SJSA1 (cell line): ENCODE measurements around the gene BIRC6. TPM values are rescaled to one million over a fixed set of nuclear protein-coding genes. Genes with fewer than 3 reads are reported as not detected.
A peak's percentile ranks its signal among the peaks of the same experiment; 100 is the strongest.

Source experiments
- DNase-seq, 2 experiments: peaks; one replicate each; pipeline ENCODE4 v3.0.0-alpha.2; 2015 to 2020; ENCODE audit warnings: low spot score in 2 of 2, low read depth in 1 of 2
- H3K27ac ChIP-seq: fragments of 250-450 bp; sonication (Bioruptor Pico); 2 replicates; pipeline ENCODE4 v1.5.1; 2020; ENCODE audit warnings: mild to moderate bottlenecking, moderate library complexity
- H3K27me3 ChIP-seq: fragments of 250-450 bp; sonication (Bioruptor Pico); replicated peaks from 2 replicates; pipeline ENCODE4 v1.5.1; 2020; ENCODE audit warnings: mild to moderate bottlenecking, moderate library complexity
- H3K36me3 ChIP-seq: fragments of 250-450 bp; sonication (Bioruptor Pico); 2 replicates; pipeline ENCODE4 v1.5.1; 2020; ENCODE audit warnings: mild to moderate bottlenecking
- H3K4me1 ChIP-seq: fragments of 250-450 bp; sonication (Bioruptor Pico); replicated peaks from 2 replicates; pipeline ENCODE4 v1.6.1; 2021; ENCODE audit warnings: mild to moderate bottlenecking
- H3K4me3 ChIP-seq: fragments of 250-450 bp; sonication (Bioruptor Pico); 2 replicates; pipeline ENCODE4 v1.5.1; 2020; ENCODE audit warnings: mild to moderate bottlenecking
- H3K9me3 ChIP-seq: fragments of 250-450 bp; sonication (Bioruptor Pico); replicated peaks from 2 replicates; pipeline ENCODE4 v1.5.1; 2020; ENCODE audit warnings: mild to moderate bottlenecking
- total RNA-seq: library from RNA; depleted of rRNA; stranded (reverse); fragments of >200 nt; shearing (Covaris generic); gene quantifications from 2 replicates; pipeline ENCODE4 v1.2.3, GENCODE V29; 2014

The BIRC6 gene
- total RNA-seq, 1 experiment from 2014 or later, result 68.4 TPM

DNA sequence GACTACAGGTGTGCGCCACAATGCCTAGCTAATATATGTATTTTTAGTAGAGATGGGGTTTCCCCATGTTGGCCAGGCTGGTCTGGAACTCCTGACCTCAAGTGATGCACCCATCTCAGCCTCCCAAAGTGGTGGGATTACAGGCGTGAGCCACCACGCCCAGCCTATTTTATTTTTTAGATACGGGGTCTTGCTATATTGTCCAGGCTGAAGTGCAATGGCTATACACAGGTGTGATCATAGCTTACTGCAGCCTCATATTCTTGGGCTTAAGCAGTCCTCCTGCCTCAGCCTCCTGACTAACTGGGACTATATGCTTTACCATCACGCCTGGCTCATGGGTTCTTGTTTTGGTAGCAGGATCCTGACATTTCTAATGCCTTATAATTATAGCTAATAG lies 42.4 kb downstream of the BIRC6 start:
- no peaks in the 10 kb centered on the region for H3K9me3 ChIP-seq
- H3K4me3 ChIP-seq, result no peak overlapping the region
- DNase-seq, result no peak
- no peak overlapping the region for H3K27ac ChIP-seq
- no peaks in the 10 kb centered on the region for H3K27me3 ChIP-seq
- peaks cover 55% of the 10 kb centered on the region for H3K36me3 ChIP-seq
- no peaks in the 10 kb centered on the region for H3K4me1 ChIP-seq

DNA sequence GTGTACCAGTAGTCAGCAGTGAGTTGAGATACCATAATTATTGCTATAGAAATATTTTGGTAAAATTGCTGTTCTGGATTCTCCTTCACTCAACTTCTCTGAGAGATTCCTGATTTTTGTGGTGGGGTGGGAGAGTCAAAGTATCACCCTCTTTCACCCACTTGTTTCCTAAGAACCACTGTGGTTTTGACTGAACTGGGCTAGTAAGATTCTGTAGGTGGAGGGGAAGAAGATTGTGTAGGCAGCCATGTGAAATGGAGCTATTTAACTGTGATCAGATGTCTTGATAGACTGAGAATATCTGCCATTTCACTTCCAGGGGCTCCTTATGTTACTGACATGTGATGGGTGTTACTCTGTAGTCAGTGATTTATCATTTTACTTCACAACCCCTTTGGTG lies 45.3 kb downstream of the BIRC6 start:
- no peaks in the 10 kb centered on the region for H3K4me1 ChIP-seq
- no peak overlapping the region for H3K27ac ChIP-seq
- no peak for DNase-seq
- no peaks in the 10 kb centered on the region for H3K27me3 ChIP-seq
- peaks cover 55% of the 10 kb centered on the region for H3K36me3 ChIP-seq
- no peaks in the 10 kb centered on the region for H3K9me3 ChIP-seq
- no peak overlapping the region for H3K4me3 ChIP-seq

DNA sequence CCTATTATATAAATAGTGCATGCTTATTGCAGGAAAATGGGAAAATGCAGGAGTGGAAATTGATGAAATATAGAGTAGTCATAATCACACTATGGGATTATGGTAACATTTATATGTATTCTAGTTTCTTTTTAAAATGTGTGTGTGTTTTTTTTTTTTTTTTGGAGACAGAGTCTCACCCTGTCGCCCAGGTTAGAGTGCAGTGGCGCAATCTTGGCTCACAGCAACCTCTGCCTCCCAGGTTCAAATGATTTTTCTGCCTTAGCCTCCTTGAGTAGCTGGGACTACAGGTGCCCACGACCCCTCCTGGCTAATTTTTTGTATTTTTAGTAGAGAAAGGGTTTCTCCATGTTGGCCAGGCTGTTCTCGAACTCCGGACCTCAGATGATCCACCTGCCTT lies 47.0 kb downstream of the BIRC6 start:
- Histone ChIP-seq H3K27me3 (no peaks in the 10 kb centered on the region), H3K4me1 (no peaks in the 10 kb centered on the region), H3K4me3 (no peak overlapping the region), H3K27ac (no peak overlapping the region), H3K9me3 (no peaks in the 10 kb centered on the region), H3K36me3 (peaks cover 60% of the 10 kb centered on the region)
- no peak for DNase-seq

DNA sequence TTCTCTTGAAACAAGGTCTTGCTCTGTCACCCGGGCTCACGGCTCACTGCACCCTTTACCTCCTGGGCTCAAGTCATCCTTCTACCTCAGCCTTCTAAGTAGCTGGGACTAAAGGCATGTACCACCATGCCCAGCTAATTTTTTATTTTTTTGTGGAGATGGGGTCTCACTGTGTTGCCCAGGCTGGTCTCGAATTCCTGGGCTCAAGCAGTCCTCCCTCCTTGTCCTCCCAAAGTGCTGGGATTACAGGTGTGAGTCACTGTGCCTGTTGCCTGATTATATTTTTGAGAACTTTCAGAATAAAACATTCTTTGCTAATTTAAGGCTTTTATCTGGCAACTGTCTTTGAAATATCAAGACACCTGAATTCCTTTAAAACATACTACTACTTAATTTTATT lies 47.9 kb downstream of the BIRC6 start:
- no peak overlapping the region for H3K4me3 ChIP-seq
- no peaks in the 10 kb centered on the region for H3K4me1 ChIP-seq
- H3K36me3 ChIP-seq, result peaks cover 63% of the 10 kb centered on the region
- no peak for DNase-seq
- no peaks in the 10 kb centered on the region for H3K27me3 ChIP-seq
- H3K9me3 ChIP-seq, result no peaks in the 10 kb centered on the region
- H3K27ac ChIP-seq, result no peak overlapping the region

DNA sequence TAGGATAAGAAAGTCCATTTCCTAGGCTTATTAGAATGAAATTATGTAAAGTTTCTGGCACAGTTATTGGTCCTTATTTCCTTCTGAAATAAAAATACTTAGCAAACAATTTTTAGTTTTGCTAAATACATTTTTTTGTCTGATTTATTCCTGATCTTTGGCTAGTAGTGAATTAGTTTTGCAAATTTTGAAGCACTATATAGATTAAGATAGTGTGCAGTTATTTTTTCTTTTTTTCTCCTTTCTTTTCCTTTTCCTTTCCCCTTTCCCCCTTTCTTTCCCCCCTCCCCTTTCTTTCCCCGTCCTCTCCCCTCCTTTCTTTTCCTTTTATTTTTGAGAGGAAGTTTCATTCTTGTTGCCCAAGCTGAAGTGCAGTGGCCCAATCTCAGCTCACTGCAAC lies 59.7 kb downstream of the BIRC6 start:
- H3K27me3 ChIP-seq, result no peaks in the 10 kb centered on the region
- no peaks in the 10 kb centered on the region; the same call in 1 of the 2 replicates for H3K9me3 ChIP-seq
- no peak overlapping the region for H3K27ac ChIP-seq
- no peak for DNase-seq
- peaks cover 40% of the 10 kb centered on the region for H3K36me3 ChIP-seq
- H3K4me1 ChIP-seq, result peaks cover 13% of the 10 kb centered on the region
- no peak overlapping the region for H3K4me3 ChIP-seq

DNA sequence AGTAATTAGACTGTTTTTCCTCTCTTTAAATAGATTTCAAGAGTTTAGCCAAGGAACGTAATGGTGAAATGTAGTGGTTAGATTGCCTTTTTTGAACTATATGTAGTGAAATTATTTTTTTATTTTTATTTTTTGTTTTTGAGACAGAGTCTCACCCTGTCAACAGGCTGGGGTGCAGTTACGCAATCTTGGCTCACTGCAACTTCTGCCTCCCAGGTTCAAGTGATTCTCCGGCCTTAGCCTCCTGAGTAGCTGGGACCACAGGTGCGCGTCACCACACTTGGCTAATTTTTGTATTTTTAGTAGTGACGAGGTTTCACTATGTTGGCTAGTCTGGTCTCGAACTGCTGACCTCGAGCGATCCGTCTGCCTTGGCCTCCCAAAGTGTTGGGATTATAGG lies 60.8 kb downstream of the BIRC6 start:
- DNase-seq, result no peak
- Histone ChIP-seq H3K36me3 (peaks cover 40% of the 10 kb centered on the region), H3K27ac (no peak overlapping the region), H3K4me3 (no peak overlapping the region), H3K27me3 (no peaks in the 10 kb centered on the region), H3K9me3 (no peaks in the 10 kb centered on the region; the same call in 1 of the 2 replicates), H3K4me1 (peaks cover 25% of the 10 kb centered on the region)

DNA sequence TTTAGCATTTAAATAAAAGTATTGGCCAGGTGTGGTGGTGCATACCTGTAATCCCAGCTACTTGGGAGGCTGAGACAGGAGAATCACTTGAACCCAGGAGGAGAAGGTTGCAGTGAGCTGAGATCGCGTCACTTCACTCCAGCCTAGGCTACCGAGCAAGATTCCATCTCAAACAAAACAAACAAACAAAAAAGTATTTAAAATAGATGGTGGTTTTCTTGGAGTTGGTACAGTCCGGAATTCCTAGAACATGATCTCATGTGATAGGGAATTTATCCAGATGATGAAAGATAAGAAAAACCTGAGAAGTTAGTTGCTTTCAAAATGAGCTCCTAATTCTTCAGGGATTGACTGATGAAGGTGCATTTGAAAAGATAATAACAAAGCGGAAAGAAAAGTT lies 62.0 kb downstream of the BIRC6 start:
- peak overlapping the region; percentile 41 for H3K27ac ChIP-seq
- H3K27me3 ChIP-seq, result no peaks in the 10 kb centered on the region
- DNase-seq, result peak; percentile 58 to 84
- no peaks in the 10 kb centered on the region; the same call in 1 of the 2 replicates for H3K9me3 ChIP-seq
- peaks cover 40% of the 10 kb centered on the region for H3K36me3 ChIP-seq
- peaks cover 28% of the 10 kb centered on the region for H3K4me1 ChIP-seq
- H3K4me3 ChIP-seq, result no peak overlapping the region

DNA sequence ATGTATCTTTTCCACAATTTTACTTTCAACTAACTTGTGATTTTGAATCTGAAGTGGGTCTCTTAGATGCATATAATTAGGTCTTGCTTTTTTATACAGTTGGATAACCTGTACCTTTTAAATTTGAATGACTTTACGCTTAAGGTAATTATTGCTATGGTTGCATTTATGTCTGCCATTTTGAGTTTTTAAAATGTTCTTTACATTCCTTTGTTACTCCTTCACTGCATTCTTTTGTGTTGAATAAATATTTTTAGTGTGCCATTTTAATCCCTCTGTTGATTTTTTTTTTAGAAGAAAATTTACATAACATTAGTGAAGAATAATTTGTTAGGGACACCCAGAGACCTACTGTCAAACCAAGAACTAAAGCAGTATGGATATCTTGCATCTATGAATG lies 65.3 kb downstream of the BIRC6 start:
- DNase-seq, result peak in 1 of 2 experiments; percentile 25
- peak overlapping the region; percentile 65 for H3K27ac ChIP-seq
- H3K27me3 ChIP-seq, result no peaks in the 10 kb centered on the region
- peaks cover 19% of the 10 kb centered on the region for H3K36me3 ChIP-seq
- H3K4me3 ChIP-seq, result no peak overlapping the region
- H3K4me1 ChIP-seq, result peaks cover 50% of the 10 kb centered on the region
- no peaks in the 10 kb centered on the region; the same call in 1 of the 2 replicates for H3K9me3 ChIP-seq

DNA sequence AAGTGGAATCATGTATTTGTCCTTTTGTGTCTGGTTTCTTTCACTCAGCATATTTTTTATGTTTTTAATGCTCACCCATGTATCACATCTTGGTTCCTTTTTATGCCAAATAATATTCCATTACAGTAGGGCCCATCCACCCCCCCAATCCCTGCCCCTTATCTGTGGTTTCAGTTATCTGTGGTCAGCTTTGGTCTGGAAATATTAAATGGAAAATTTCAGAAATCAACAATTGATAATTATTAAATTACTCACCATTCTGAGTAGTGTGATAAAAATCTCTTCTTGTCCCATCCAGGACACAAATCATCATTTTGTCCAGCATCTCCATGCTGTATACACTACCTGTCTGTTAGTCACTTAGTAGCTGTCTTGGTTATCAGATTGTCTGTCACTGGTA lies 66.7 kb downstream of the BIRC6 start:
- H3K27ac ChIP-seq, result no peak overlapping the region
- H3K36me3 ChIP-seq, result peaks cover 5% of the 10 kb centered on the region
- H3K4me1 ChIP-seq, result peaks cover 46% of the 10 kb centered on the region
- no peaks in the 10 kb centered on the region; the same call in 1 of the 2 replicates for H3K9me3 ChIP-seq
- H3K4me3 ChIP-seq, result no peak overlapping the region
- DNase-seq, result no peak
- no peaks in the 10 kb centered on the region for H3K27me3 ChIP-seq

DNA sequence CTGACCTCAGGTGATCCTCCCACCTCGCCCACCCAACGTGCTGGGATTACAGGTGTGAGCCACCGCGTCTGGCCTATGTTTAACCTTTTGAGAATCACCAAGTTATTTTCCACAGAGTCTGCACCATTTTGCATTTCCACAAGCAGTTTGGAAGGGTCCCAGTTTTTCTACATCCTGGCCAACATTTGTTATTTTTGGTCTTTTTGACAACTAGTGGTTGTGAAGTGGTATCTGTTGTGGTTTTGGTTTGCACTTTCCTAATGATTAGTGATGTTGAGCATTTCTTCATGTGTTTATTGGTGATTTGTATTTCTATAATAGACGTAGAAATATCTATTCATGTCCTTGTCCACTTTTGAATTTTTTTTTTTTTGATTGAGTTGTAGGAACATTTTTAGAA lies 67.9 kb downstream of the BIRC6 start:
- Histone ChIP-seq H3K27me3 (no peaks in the 10 kb centered on the region), H3K27ac (no peak overlapping the region), H3K36me3 (peaks cover 4% of the 10 kb centered on the region; the same call in 1 of the 2 replicates), H3K4me1 (peaks cover 41% of the 10 kb centered on the region), H3K4me3 (no peak overlapping the region), H3K9me3 (no peaks in the 10 kb centered on the region)
- no peak for DNase-seq

DNA sequence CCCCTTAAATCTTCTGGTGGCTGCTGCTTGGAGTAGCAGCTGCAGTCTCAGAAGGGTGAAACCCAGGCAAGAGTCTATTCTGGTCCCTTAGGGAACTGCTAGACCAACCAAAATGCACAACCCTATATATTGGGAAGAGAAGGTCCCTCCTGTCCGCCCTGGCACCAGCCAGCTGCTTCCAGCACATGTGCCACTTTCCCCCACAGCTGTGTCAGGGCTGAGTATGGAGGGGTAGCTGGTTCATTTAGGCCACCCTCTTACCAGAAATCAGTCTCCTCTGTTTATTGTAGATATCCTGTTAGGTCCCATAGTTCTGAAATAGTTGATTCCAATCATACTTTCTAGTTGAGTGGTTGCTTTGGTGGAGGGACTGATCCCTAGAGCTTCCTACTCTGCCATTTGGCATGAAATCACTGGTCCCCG lies 68.9 kb downstream of the BIRC6 start:
- H3K4me1 ChIP-seq, result peaks cover 41% of the 10 kb centered on the region
- H3K27ac ChIP-seq, result peak overlapping the region; percentile 66

DNA sequence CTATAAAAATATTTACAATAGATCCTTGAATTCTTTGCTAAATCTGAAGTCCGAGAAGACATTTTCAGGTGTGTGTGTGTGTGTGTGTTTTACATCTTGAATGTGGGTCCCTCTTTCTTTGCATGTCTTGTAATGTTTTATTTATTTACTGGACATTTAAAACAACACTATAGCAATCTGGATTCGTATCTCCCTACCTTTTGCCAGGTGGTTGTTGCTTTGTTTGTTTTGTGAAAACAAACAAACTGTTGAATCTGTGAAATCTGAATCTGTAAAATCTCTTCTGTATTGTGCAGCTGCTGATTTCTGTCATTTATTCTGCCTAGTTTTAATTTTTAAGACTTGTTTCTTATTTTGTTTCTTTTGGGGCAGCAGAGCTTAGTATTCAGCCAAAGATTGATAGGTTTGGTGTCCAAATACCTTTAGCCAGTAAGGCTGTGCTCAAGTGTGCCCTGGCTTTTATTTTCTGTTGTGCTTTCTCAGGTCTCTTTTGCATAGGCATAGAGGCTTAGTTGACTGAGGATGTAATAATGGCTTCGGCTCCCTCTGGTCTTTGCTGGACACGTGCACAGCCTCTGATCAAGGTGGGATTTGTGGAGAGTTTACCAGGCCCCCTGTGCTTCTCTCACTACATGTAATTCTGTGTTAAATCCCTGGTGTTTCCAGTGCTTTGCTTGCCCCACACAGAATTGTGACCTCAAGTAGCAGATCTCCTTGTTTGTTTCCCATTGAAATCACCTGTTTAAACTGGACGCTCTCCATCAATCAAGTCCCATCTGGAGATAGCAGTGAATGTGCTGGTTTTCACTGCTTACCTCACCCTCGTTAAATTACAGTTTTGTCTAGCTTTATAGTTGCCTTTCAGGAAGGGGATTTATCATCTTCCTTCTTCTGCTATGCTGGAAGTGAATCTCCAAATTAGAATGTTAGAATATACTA lies 71.1 kb downstream of the BIRC6 start:
- H3K4me3 ChIP-seq, result no peak overlapping the region
- no peak overlapping the region for H3K27ac ChIP-seq
- DNase-seq, result no peak
- H3K4me1 ChIP-seq, result peaks cover 22% of the 10 kb centered on the region
- H3K27me3 ChIP-seq, result no peaks in the 10 kb centered on the region
- peaks cover 18% of the 10 kb centered on the region for H3K36me3 ChIP-seq
- H3K9me3 ChIP-seq, result no peaks in the 10 kb centered on the region

More for the DNA sequence above, 68.9 kb downstream of the BIRC6 start:
- peak in 1 of 2 experiments; percentile 62 for DNase-seq
- Histone ChIP-seq H3K9me3 (no peaks in the 10 kb centered on the region), H3K36me3 (peaks cover 4% of the 10 kb centered on the region; the same call in 1 of the 2 replicates), H3K4me3 (no peak overlapping the region), H3K27me3 (no peaks in the 10 kb centered on the region)

DNA sequence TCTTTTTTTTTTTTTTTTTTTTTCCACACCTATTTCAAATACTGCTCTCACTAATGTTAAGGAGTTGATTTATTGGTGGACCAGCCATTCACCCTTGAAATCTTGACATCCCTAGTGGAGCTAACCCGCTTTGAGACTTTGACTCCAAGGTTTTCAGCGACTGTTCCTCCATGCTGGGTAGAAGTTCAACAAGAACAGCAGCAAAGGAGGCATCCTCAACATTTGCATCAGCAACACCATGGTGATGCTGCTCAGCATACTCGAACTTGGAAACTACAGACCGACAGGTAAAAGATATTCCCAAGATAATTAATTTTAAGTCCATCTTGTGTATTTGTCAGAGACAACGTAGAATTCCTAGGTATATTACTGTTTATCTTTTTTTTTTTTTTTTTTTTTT lies 74.0 kb downstream of the BIRC6 start:
- no peak for DNase-seq
- Histone ChIP-seq H3K4me1 (peaks cover 10% of the 10 kb centered on the region), H3K36me3 (peaks cover 34% of the 10 kb centered on the region)

DNA sequence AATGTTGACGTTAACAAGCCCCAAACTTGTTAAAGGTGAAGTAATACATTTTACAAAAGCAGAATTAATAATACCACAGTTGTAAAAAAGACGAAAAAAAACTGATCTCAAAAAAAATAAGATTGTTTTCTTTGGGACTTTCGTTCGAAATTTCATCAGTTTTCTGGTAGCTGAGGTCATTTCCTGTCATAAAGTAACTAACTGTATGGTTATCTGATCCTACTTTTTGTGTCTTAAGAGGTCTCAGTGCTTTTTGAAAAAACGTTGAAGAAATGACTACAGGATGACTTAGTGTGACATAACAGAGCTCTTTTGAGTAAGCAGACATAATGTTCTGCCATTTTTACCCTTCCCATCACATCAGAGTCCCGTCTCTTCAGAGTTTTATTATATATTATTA lies 79.3 kb downstream of the BIRC6 start:
- Histone ChIP-seq H3K4me3 (no peak overlapping the region), H3K9me3 (no peaks in the 10 kb centered on the region), H3K27me3 (no peaks in the 10 kb centered on the region), H3K4me1 (no peaks in the 10 kb centered on the region), H3K27ac (no peak overlapping the region), H3K36me3 (peaks cover 75% of the 10 kb centered on the region)
- no peak for DNase-seq

More for the DNA sequence above, 74.0 kb downstream of the BIRC6 start:
- no peaks in the 10 kb centered on the region for H3K9me3 ChIP-seq
- no peaks in the 10 kb centered on the region for H3K27me3 ChIP-seq
- H3K4me3 ChIP-seq, result no peak overlapping the region
- no peak overlapping the region for H3K27ac ChIP-seq
